ENCODE data around the gene HIRIP3.
"Not testable (repeated sequence)": the region's sequence is repeated elsewhere in the genome, so short reads cannot be mapped to it uniquely, and the experiment has no call there.

Gene HIRIP3, protein sequence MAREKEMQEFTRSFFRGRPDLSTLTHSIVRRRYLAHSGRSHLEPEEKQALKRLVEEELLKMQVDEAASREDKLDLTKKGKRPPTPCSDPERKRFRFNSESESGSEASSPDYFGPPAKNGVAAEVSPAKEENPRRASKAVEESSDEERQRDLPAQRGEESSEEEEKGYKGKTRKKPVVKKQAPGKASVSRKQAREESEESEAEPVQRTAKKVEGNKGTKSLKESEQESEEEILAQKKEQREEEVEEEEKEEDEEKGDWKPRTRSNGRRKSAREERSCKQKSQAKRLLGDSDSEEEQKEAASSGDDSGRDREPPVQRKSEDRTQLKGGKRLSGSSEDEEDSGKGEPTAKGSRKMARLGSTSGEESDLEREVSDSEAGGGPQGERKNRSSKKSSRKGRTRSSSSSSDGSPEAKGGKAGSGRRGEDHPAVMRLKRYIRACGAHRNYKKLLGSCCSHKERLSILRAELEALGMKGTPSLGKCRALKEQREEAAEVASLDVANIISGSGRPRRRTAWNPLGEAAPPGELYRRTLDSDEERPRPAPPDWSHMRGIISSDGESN

DNA sequence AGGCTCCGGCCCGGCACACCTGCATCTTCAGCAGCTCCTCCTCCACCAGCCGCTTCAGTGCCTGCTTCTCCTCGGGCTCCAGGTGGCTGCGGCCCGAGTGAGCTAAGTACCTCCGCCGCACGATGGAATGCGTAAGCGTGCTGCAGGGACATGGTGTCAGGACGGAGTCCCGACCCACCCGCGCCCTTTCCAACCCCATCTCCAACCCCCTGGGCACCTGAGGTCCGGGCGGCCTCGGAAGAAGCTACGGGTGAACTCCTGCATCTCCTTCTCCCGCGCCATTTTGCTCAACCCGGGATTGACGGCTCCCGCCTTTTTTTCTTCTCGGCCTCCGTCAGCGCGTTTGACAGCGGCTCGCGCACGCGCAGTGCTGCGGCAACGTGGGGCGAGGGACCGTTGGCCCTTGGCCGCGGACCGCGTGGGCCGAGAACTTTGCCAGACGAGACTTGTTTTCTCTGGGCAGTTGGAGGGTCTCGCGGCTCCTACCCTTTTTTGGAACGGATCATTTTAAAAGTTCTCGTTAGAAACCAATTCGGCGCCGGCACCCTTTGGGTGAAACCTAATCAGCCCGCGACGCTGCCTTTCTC, at the start of gene HIRIP3:
Gene HIRIP3 (minus strand): TSS at position 294 of the 587 bp plus-strand sequence. CDS start 12 bp downstream, at position 282.
- peak; percentile 83 to 90 for DNase-seq

DNA sequence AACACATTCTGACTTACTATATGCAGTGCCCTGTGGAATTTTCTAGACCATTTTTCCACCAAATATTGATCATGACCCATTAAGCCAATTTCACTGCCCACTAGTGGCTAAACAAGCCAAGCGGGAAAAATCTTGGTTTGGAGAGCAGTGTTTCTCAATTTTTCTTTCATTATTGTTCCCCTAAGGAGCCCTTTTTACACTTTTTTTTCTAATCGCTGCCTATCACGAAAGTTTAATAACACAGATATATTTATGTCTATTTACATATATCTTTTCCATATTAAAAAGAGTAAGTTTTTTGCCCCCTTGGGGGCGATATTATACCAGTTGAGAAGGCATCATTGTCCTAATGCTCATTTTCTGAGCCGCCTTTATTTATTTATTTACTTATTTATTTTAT, 46.4 kb upstream of the HIRIP3 start:
- no peak for DNase-seq

DNA sequence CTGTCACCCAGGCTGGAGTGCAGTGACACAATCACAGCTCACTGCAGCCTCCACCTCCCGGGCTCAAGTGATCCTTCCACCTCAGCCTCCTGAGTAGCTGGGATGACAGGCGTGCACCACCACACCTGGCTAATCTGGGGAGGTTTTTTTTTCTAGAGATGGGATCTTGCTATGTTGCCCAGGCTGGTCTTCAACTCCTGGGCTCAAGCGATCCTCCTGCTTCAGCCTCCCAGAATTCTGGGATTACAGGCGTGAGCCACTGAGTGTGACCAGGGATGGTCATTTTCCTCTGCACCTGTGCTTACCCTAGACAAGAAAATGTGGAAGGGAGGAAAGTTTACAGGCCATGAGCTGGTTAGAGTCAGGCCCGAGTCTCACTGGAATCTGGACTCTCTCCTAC, 45.3 kb upstream of the HIRIP3 start:
- not testable (repeated sequence) for DNase-seq

DNA sequence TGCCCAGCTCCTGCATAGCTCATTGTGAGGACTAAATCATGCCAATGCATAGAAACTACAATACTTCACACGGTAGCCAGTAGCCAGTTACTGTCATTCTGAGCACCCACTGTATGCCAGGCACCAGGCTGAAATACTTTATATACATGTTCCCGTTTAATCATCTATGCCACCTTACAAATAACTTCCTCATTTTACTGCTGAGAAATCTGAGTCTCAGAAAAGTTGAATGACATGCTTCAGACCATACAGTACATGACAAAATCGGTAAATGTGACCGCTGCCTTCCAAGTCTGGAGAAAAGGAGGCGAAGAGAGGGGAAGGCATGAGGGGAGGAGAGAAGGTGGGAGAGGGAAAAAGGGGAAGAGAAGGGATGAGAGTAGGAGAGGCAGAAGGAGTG, 44.8 kb upstream of the HIRIP3 start:
- no peak for DNase-seq

DNA sequence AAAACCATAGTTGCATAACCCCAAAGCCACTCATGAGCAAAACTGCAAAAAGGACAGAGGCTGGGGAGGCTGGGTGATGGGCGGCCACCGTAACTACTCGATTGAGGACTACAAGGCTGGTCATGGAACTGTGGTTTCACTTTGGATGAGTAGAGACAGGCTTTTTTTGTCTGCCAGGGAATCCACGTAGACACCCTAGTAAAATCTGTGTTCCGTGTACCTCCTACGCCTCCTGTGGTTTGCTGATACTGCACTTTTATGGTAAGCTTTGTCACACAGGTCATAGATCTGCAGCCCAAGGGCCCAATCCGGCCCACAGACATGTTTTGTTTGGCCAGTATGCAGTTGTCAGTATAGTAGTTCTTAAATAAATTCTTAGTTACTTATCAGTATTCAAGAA, 37.9 kb upstream of the HIRIP3 start:
- DNase-seq = no peak

DNA sequence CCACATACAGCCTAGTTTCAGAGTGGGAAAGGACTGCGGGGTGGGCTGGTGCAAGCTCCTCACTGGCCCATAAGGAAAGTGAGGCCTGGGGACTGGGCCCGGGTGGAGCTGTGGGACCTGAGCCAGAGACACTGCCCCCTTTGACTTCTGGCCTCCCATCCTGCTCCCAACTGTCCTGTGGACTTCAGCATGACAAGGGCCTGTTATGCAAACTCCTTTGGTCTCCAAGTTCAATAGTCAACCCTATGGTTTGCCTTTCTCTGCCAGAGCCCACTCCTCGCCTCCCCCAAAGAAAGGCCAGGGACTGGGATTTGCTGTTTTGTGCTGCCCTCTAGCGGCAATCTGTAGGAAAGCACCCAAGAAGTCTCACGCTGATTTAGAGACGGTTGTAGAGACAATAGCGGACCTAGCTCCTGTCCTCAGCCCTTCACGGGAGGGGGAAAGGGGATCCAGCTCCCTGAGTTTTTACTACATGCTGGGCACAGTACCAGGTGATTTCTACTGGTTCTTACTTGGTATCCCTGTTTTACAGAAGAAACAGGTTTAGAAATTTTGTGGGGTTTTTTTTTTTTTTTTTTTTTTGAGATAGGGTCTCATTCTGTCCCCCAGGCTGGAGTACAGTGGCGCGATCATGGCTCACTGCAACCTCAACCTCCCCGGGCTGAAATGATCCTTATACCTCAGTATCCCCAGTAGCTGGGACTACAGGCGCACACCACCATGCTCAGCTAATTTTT, 36.8 kb upstream of the HIRIP3 start:
- peak; percentile 73 to 77 for DNase-seq

DNA sequence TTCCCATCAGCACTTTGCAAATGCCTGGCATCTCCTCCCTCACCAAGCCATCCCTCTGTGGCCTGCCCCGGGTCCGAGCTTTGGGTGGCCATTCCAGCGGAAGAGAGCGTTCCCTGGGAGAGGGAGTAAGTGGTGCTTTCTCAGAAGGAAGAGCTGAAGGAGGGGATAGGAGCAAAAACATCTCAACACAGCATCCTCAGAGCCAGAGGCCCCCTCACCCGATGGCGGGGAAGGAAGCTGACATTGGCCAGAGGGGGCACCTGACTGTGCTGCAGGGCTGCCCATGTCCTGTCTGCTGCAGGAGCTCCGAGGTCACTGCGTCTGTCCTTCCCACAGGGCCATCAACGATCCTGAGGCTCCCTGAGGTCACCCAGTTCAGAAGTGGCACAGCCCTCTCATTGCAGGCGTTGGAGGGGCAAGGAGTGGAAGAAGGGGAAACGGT, 36.1 kb upstream of the HIRIP3 start:
- no peak for DNase-seq

DNA sequence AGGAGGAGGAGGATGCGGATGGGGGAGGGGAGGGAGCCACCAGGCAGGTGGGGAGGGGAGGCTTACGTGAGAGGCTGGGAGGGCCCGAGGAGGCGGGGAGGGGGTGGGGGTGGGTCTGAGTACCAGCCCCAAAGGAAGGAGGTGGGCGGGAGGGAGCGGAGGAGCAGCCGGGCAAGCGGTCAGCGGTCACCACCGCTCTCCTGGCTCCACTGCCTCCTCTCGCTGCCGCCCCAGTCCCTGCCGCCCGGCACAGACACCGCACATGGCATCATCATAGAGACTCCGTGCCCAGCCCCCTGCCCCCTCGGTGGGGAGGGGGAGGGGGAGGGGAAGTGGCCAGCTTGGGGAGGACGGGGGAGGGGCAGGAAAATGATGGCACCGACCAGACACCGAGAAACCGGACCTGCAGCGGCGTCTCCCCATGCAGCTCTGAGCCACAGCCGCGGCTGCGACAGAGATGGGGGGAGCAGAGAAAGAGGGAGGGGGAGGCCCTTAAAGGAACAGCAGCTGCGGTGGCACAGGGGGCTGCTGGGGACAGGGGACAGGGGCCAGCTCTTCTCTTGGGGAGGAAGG, 35.5 kb upstream of the HIRIP3 start, which contains the start of gene TLCD3B:
Gene TLCD3B (minus strand): TSS at position 431 of the 573 bp plus-strand sequence. CDS start 744 bp downstream, outside the sequence.
- DNase-seq = no peak

DNA sequence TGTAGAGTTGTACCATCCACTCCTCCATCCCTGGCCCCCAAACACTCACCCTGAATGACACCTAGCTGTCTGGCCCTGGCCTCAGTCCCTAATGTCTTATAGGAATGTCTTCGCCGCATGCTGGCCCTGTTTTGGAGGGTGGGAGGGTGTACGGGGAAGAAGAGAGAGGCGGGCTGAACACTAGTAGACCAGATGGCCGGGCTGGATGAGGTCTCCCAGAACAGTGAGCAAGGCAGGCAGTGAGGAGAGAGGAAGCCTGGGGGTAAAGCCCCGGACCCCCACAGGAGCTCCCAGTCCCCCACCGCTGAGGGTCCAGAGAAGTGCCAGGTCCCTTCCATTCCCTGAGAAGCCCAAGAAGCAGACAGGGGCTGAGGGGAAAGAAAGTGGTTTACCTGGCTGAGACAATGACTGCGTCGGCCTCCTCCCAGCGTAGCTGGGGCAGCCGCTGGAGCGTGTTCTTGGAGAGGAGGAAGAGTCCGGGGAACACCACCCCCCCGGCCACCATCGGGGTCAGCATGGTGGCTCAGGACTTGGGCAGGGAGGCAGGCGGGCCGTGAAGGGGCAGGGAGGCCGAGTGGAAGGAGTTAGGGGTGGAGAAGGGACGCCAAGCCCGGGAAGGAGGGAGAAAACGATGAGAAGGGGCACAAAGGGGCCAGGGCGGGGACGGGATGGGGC, 34.7 kb upstream of the HIRIP3 start:
- DNase-seq = no peak

DNA sequence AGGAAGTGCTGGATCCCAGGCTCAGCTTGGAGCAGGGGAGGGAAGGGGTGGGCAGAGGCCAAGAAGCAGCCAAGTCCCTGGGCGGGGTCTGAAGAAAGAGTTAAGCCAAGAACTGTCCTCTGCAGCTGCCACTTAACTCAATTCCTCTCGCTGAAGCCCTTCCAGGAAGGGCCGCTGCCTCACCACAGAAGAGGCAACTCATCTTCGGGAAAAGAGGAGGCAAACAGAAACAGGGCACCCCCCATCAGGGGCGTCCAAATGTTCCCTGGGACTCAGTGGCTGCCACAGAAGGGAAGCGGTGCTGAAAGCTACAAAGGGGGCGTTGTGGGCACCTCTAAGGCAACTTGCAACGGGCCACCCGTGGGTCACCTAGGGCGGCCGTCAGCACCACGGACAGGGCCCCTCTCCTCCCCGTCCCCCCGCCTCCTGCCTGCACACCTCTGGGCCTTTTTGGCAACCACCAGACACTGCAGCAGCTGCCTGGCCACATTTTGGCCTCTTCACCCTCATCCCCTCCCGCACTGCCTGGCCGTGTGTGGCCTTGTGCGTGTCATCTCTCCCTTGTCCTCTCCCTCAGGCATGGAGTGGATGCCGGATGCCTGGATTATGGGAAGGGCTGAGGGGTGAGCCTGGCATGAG, 33.1 kb upstream of the HIRIP3 start:
- DNase-seq = no peak

DNA sequence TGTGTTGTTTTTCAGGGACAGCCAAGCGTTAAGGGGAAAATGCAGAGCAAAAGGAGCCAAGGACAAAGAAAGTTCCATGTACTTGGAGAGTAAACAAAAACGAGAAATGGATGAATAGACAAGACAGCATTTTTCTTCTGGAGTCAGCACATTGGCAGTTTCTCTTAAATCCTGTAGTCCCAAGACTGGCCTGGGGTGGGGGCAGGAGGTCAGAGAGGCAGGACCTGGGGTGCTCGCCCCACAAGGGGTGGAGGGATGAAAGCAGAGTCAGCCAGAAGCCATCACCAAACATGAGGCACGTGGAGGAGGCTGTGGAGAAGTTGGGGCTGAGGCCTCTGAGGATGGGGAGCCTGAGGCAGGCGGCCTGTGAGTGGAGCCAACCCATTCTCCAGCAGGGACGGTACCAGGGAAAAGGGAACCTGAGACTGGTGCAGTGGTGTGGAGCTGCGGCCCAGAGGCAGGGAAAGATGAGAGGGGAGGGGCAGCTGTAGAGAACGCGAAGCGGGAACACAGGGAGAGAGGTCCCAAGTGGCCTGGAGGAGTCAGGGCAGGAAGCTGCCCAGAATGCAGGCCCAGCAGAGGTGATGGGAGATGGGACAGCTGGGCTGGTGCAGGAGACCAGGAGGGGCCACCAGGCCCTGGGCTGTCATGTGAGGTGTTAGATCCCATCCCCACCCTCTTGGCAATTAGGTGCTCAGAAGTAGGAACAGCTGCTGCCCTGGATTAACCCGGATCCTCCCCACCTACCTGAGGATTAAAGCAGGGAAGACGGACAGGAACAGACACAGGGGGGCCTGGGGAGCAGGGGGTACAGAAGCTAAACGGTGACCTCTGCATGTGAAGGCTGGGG, 32.4 kb upstream of the HIRIP3 start:
- no peak for DNase-seq

DNA sequence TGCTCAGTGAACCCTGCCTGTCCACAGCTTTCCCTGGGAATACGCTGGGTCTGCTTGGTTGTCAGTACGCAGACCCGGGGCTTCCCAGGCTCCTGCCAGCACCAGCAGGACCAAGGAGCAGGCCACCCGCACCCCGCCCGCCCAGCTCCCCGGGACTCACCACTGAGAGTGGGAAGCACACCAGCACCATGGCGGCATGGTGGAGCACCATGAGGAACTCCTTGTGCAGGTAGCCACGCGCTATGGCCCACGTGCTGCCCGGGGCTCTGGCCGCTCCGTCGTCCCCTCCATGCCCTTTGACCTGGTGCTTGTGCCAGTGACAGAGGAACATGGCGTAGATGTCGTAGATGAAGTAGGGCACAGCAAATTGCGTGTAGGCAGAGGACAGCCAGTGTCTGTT, 31.0 kb upstream of the HIRIP3 start:
- DNase-seq = no peak

DNA sequence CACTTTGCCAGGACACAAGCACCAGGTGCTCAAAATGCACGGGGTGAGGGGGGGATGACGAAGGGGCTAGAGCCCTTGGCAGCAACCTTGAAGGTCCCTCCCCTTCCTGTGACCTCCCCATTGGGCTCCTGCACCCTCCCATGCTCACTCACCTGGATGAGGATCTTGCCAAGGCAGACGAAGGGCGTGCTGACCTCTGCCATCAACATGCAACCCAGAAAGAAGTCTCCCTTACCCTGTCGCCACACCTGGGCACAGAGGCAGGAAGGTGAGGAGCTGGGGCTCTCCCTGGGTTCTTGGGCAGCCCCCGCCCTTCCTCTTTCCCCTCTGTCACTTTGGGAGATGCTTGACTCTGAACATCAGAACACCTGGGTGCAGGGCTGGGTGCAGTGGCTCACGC, 30.2 kb upstream of the HIRIP3 start:
- no peak for DNase-seq

DNA sequence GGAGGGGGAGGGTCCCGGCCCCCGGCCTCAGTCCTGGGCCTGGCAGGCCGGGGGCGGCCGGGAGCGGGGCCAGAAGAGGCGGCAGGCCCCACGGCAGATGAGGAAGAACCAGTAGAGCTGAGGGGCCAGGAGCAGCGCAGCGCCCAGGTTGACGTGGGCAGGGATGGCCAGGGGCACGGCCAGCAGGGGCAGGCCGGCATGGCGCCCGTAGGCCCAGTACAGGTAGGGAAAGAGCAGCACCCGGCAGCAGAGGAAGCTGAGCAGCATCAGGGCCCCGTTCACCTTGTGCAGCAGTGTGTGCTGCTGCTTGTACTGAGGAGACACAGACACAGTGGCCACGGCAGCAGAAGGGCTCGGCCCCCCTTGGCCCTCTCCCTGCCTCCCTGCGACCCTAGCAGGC, 29.7 kb upstream of the HIRIP3 start:
- no peak for DNase-seq

DNA sequence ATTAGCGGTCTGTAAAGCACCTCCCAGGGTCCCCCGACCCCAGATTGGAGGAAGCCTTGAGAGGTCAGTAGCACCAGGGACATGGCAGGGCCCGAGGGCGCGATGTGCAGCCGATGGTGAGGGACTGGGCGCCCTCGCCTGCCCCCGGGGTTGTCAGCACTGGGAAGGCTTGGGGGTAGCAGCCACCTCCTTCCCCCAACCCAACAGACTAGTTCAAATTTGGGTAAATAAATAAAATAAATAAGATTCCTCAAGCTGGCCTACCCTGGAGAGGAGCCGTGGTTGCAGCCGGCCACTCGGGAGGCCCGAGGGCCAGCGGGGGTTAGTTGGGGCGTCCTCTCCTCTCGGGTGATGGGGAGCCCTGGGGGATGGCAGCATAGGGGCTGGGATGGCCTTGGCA, 29.0 kb upstream of the HIRIP3 start:
- no peak for DNase-seq

DNA sequence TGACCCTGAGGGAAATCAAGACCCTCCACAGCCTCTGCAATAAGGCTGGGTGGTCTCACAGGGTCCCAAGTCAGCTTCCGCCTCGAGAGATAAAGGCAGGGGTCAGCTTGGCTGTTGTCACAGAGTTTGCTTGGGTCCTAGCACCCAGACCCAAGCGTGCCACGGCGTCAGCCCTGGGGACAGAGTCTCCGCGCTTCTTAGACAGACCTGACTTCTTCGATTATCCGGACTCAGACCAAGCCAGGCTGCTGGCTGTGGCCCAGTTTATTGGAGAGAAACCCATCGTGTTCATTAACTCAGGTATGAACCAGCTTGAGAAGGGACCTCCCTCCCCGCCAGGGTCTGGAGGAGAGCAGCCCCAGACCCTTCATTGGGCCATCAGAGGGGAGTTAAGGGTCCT, 28.2 kb upstream of the HIRIP3 start:
- no peak for DNase-seq

DNA sequence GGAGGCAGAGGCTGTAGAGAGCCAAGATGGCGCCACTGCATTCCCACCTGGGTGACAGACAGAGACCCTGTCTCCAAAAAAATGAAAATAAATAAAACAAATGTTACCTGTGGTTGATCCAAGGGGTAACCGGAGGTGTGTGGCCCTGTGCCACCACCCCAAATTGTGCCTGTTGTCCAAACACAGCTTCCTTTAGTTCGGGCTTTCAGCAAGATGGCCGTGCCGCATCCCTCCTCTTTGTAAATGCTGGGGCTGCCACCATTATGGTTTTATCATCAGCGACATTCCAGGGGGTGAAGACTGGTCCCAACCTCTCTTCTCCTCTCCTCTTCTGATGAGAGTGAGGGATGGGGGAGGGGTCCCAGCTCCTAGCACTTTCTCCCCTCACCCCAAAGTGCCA, 27.5 kb upstream of the HIRIP3 start, which contains the start of gene C16orf92:
Gene C16orf92 (plus strand): TSS at position 312 of the 400 bp plus-strand sequence. CDS start 143 bp downstream, outside the sequence.
- no peak for DNase-seq

DNA sequence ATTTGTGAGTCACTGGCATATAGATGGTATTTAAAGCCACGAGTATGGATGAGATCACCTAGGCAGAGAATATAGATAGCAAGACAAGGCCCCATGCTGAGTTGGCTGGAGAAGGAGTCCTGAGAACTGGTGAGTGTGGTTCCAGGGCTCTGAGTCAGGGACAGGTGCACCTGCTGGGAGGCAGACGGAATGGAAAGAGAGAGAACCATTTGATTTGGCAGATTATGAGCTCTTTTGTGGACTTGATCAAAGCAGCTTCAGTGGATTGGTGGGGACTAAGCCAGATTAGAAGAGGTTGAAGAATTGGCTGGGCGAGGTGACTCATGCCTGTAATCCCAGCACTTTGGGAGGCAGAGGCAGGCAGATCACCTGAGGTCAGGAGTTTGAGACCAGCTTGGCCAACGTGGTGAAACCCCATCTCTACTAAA, 23.3 kb upstream of the HIRIP3 start:
- DNase-seq = no peak

DNA sequence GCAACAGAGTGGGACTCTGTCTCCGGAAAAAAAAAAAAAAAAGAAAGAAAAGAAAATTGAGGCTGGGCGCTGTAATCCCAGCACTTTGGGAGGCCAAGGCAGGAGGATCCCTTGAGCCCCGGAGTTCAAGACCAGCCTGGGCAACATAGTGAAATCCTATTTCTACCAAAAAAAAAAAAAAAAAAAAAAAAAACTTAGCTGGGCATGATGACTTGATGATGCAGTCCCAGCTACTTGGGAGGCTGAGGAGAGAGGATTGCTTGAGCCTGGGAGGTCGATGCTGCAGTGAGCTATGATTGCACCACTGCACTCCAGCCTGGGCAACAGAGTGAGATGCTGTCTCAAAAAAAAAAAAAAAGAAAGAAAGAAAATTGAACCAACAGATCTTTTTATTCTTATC, 22.5 kb upstream of the HIRIP3 start:
- DNase-seq = not testable (repeated sequence)

DNA sequence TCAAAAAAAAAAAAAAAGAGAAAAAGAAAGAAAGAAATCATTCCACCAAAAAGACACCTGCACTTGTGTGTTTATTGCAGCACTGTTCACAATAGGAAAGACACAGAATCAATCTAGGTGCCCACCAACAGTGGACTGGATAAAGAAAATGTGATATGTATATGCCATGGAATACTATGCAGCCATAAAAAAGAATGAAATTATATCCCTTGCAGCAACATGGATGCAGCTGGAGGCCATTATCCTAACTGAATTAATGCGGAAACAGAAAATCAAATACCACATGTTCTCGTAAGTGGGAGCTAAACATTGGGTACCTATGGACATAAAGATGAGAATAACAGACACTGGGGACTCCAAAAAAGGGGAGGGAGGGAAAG, 21.9 kb upstream of the HIRIP3 start:
- no peak for DNase-seq
